GM21515 (cell line): ENCODE results near the gene MOSPD3.
A peak's percentile ranks its signal among the peaks of the same experiment; 100 is the strongest.

Source experiments
- ATAC-seq: cut with Tn5 transposase; IDR thresholded peaks from one replicate; pipeline ENCODE4 v1.9.1; 2021; ENCODE audit not compliant: unreplicated experiment

The MOSPD3 gene

DNA sequence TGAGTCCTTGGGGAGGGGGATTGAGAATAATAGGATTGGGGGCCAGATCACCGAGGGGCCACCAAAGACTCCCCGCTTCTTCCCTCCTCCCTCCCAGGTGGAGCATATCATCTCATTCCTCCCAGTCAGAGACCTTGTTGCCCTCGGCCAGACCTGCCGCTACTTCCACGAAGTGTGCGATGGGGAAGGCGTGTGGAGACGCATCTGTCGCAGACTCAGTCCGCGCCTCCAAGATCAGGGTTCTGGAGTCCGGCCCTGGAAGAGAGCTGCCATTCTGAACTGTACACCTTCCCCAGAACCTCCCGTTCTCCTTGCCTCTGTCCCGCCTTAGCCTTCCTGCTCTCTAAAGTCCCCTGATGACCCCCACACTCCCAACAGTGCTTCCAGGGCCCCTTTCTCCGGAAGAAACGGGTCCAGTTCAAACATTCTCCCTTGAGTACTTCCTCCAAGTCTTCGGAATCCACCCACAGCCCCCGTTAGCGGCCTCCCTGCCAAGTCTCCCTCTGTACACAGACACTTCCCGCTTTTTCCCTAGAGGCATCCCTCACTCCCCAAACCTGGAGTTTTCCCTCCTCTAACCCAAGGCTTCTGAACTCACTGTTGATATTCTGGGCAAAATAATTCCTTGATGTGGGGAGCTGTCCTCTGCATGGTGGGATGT is 22.1 kb upstream of the MOSPD3 start:
- no peak for ATAC-seq

DNA sequence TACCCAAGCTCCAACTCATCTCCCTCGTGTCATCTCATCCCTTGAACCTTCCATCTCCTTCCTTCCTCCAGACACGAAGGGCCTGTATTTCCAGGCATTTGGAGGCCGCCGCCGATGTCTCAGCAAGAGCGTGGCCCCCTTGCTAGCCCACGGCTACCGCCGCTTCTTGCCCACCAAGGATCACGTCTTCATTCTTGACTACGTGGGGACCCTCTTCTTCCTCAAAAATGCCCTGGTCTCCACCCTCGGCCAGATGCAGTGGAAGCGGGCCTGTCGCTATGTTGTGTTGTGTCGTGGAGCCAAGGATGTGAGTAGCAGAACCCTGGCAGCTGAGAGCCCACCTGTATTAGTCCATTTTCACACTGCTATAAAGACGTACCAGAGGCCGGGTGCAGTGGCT is 20.7 kb upstream of the MOSPD3 start:
- no peak for ATAC-seq

DNA sequence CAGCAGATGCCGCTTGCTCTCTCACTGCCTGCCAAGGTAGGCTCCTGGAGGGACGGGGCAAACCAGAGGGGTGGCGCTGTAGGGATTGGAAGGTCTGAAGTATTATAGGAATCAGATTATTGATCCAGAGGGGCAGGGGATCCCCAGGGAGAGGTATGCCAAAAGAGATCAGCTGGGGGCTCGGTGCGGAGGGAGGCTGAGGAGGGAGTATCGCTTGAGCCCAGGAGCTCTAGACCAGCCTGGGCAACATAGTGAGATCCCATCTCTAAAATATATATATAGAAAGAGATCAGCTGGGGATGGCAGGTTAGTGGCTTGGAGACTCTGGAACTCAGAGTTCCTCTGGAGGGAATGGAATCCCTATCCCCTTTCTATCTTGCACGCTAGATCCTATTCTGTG is 17.2 kb upstream of the MOSPD3 start:
- ATAC-seq, result no peak

DNA sequence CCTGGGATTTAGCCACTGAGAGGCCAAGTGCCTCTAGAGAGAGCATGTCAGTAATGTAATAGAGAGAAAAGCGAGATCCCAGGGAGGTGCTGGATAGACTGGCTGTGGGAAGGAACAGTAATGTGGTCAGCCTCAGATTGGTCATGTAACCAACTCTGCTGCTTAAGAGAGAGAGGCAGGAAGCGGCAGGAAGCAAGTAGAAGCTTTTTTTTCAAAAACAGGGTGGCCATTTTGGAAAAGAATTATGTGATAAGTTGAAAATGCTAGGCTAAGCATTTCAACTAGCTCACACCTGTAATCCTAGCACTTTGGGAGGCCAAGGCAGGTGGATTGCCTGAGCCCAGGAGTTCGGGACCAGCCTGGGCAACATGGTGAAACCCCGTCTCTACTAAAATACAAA is 13.9 kb upstream of the MOSPD3 start:
- ATAC-seq, result no peak

DNA sequence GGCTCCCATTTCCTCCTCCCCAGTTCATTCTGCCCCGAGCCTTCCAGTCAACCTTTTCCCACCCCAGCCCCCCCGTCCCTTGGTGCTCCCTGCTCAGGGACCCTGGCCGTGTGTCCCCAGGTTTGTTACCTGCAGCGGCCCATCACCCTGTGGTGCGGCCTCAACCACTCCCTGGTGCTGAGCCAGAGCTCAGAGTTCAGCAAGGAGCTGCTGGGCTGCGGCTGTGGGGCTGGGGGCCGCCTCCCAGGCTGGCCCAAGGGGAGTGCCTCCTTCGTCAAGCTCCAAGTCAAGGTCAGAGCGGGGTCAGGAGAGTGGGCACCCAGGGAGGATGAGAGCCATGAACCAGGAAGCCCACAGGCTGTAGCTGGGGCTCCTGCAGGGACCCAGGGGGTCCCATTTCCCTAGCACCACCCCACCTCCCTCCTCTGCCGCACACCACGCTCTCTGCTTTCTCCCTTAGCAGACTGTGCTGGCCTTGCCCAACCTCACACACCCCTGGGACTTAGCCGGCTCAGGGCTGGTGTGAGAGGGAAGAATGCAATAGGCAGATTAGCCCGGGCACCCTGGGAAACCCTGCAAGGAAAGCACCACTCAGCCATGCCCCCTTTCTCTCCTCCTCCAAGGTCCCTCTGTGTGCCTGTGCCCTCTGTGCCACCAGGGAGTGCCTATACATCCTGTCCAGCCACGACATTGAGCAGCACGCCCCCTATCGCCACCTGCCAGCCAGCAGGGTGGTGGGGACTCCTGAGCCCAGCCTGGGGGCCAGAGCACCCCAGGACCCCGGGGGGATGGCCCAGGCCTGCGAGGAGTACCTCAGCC is 12.2 kb upstream of the MOSPD3 start:
- no peak for ATAC-seq

DNA sequence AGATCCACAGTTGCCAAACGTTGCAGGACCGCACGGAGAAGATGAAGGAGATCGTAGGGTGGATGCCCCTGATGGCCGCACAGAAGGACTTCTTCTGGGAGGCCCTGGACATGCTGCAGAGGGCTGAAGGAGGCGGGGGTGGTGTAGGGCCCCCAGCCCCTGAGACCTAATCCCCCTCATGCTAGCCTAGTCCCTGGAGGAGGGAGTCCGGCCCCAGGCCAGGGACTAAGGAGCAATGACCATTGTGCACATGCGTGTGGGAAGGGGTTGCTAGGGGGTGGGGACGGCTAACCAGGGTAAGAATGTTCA is 11.7 kb upstream of the MOSPD3 start:
- ATAC-seq, result no peak

DNA sequence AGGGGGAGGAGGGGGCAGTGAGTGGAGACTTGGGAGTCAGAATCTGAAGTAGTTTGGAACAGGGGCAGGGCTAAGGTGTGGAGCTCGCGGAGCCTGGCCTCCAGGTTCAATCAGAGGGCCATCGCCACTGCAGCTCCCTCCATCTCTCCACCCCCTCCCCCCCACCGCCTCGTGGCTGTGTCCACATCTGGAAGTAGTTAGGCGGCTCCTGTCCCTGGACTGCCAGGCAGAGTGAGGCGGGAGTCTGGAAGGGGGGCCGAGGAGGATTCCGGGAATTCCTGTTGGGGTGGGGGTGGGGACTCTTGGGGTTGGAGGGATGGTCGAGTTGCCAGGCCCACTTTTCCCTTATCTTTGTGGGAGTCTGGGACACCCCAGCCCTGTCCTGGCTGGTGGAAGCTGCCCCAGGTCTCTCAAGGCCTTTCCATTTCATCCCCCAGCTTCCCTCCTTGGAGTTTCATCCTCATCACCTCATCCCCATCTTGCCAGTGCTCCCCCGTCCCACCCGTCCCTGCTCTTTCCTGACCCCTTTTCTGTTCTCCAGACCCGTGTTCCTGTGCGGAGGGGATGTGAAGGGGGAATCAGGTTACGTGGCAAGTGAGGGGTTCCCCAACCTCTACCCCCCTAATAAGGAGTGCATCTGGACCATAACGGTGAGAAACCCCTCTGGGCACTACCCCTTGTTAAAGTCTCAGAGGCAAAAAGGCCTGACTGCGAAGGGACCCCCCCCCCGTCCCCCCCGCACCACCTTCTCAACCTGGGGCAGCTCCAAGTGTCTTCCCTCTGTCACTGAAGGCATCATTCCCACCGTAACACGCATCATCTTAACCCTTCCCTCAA is 9.2 kb upstream of the MOSPD3 start:
- ATAC-seq, result no peak

DNA sequence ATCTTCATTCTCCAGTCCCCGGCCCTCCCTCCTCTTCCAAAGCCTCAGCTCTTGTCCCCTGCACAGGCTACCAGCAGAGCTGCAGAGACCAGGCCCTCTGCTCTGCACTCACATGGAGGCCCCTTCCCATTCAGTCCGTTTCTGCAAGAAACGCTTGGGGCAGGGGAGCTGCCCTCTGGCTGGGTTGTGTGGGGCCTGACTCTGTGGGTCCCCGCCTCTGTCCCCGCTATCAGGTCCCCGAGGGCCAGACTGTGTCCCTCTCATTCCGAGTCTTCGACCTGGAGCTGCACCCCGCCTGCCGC is 8.7 kb upstream of the MOSPD3 start:
- ATAC-seq, result no peak

DNA sequence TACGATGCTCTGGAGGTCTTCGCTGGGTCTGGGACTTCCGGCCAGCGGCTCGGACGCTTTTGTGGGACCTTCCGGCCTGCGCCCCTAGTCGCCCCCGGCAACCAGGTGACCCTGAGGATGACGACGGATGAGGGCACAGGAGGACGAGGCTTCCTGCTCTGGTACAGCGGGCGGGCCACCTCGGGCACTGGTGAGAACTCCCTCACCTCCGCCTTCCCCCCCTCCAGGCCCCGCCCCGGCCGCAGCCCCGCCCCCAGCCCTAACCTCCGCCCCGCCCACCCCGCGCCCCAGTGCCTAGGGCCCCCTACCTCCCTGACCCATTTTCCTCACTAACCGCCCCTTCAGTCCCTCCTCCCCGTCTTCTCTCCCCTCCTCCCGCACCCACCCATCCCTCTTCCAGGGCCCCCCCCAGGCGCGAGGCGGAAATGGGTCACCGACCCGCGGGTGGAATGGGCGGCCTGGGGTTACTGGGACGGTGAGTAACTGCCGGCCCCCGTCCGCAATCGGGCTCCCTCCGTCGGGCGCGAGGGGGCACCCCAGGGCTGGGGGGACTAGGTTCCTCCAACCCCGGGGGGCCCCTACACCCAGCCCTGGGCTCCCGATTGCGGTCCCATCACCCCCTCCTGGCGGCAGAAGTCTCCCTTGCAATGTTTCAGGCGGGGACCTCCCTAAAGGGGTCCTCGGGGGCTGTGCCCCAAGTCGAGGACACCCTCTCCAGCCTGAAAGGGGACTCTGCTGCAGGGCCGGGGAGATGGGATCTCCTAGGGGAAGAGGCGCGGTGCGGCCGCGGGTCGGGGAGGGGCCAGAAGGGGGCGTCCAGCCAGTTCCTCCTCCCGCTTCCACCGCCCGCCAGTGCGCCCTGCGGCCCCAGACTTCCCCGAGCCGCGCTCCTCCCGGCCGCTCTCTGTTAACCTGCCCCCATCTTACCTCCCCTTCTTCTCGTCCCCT is 8.0 kb upstream of the MOSPD3 start:
- no peak for ATAC-seq

DNA sequence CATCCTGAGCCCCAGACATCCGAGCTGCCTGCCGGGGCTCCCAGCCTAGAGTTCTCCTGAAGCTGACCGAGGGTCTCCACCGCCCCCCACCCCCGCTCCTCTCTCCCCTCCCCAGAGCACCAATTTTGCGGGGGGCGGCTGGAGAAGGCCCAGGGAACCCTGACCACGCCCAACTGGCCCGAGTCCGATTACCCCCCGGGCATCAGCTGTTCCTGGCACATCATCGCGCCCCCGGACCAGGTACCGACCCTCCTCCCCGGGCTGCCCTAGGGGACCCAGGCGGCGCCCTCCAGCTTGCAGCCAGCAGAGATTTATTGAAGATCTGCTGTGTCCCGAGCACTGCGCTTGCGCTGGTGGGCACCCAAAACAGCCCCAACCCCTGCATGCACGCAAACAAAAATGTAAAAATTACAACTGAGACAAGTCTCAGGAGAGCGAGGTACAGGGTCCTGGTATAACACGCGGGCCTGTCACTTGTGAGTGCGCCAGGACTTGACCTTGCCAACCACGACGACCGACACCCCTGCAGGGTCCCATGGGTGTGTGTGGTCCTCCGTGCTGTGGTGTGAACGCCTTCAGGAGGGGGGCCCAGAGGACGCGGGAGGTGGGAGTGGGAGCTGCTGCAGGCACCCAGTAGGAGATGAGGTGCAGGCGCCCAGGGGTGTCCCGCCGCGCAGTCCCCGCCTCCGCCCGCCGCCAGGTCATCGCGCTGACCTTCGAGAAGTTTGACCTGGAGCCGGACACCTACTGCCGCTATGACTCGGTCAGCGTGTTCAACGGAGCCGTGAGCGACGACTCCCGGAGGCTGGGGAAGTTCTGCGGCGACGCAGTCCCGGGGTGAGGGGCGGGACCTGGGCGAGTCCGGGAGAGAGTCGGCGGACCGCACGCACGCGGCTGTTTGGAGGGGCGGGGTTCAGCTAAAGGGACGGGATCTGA is 7.1 kb upstream of the MOSPD3 start:
- no peak for ATAC-seq

DNA sequence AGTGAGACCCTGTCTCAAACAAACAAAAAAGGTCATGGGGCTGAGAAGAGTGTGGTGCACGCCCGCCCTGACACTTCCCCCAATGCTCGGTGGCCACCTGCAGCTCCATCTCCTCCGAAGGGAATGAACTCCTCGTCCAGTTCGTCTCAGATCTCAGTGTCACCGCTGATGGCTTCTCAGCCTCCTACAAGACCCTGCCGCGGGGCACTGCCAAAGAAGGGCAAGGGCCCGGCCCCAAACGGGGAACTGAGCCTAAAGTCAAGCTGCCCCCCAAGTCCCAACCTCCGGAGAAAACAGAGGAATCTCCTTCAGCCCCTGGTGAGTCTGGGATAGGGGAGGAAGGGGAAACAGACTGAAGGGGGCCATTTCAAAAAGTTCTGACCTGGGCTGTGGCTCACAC is 6.0 kb upstream of the MOSPD3 start:
- no peak for ATAC-seq

DNA sequence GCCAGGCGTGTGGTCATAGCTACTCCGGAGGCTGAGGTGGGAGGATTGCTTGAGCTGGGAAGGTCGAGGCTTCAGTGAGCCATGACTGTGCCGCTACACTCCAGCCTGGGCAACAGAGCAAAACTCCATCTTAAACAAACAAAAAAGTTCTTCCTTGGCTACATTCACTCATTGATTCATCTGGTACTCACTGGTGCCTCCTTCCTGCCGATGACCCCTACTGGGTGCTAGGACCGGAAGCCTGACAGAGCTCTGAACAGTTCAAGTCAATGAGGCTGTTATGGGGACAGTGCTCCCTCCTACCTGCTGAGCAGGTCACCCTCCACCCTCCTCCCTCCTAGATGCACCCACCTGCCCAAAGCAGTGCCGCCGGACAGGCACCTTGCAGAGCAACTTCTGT is 5.2 kb upstream of the MOSPD3 start:
- no peak for ATAC-seq

DNA sequence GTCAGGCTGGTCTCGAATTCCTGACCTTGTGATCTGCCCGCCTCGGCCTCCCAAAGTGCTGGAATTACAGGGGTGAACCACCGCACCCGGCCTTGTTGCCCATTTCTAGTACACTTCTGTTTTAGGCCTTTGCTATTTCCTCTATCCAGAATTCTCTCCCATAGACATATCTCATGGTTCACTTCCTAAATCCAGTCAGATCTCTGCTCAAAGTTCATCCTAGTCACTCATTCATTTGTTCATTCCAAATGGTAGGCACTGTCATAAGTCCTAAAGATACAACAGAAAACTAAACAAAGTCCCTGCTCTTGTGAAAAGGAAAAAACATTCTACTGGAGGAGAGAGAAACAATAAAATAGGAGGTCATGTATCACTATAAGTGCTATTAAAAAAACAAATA is 2.4 kb upstream of the MOSPD3 start:
- no peak for ATAC-seq

DNA sequence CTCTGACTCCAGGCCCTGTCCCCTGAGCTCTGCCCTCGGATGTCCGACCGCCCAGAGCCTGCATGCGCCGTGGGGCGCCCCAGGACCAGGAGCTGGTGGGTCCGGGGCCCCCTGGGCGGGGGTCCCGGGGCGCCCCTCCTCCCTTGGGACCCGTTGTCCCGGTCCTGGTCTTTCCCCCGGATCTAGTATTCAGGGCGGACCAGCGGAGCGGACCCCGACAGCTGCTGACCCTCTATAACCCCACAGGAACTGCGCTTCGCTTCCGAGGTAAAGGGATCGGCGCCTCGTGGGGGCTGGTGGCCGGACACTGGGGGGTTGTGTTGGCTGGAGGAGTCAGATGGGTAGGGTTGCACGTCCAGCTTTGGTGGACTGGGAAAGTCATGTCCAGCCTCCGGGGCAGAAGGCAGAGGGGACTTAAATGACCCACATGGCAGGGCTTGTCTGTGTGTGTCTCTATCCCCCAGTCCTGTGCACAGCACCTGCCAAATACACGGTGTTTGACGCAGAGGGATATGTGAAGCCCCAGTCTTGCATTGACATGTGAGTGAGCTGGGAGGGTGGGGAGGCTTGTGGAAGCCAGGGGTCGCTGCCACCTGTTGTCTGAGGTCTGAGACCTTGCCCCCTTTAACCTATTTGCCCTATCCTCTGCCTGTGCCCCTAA is 520 bp downstream of the MOSPD3 start:
- ATAC-seq, result peak; percentile 3

DNA sequence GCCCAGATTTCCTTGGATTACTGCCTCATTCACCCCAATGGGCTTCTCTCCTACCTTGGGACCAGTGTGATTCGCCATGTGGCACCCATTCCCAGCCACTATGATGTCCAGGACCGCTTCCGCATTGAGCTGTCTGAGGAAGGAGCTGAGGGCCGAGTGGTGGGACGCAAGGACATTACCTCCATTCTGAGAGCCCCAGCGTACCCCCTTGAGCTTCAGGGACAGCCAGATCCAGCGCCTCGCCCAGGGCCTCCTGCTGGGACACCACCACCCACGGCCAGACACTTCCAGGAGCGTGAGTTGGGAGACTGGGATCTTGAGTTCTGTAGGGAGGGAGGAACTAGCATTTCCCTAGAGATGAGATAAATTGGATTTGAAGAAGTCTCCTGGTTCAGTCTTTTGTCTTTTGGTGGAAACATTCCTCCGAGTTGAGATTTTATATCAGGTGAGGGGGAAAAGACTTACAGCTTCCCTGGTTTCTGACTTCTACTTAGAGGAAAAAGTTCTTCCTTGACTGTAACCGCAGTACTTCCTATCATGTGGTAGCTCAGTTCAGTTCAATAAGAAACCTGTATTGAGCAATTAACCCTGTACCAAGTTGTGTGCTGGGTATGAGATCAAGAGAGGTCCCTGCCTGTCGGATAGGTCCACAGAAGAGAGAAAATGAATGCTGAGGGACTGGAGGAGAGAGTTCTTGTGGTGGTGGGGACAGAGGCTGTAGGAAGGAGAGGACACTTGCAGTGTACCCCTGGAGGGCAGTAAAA is 1.3 kb downstream of the MOSPD3 start:
- ATAC-seq, result no peak

DNA sequence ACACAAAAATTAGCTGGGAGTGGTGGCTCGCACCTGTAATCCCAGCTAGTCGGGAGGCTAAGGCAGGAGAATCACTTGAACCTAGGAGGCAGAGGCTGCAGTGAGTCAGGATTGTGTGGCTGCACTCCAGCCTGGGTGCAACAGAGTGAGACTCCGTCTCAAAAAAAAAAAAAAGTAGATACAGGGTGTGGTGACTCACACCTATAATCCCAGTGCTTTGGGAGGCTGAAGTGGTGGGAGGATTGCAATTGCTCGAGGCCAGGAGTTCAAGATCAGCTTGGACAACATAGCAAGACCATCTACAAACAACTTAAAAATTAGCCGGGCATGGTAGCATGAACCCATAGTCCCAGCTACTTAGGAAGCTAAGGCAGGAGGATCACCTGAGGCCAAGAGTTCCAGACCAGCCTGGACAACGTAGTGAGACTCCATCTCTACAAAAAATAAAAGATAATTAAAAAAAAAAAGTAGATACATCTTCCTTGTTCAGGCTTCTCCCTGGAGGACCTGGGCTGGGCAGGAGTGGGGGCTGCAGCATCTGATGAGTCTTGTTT is 2.0 kb downstream of the MOSPD3 start:
- ATAC-seq, result no peak

DNA sequence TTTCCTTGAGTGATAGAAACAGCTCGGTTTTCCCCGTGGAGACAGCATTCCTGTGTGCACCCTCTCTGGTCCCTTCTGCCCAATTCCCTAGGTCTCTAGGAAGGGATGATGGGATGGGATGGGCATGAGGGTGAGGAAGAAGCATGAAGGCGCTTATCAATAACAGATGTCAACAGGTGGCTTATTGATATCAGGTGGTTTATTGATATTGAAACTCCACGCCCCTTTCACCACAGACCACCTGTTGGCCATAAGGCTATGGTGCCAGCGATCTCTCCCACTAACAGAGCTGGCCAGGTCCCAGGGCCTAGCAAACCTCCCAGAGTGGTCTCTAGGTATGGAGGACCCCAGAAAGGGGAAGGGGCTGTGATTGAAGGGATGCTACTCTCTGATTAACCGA is 7.9 kb downstream of the MOSPD3 start:
- no peak for ATAC-seq

DNA sequence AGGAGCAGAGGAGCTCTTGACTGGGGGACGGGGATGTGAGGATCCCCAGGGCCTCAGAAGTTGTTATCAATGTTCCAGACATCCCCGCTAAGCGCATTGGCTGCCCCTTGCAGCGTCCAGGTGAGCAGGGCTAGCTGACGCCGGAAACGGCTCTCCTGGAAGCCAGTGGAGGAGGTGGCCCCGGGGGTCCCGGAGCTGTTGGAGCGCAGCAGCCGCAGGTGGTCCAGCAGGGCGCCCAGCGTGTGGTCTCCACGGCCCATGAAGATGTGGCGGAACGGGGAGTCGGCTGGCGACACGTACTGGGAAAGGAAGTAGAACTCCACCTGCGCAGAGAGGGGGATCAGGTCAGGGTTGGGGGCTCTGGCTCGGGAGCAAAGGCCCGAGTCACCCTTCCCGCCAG is 8.5 kb downstream of the MOSPD3 start:
- no peak for ATAC-seq

DNA sequence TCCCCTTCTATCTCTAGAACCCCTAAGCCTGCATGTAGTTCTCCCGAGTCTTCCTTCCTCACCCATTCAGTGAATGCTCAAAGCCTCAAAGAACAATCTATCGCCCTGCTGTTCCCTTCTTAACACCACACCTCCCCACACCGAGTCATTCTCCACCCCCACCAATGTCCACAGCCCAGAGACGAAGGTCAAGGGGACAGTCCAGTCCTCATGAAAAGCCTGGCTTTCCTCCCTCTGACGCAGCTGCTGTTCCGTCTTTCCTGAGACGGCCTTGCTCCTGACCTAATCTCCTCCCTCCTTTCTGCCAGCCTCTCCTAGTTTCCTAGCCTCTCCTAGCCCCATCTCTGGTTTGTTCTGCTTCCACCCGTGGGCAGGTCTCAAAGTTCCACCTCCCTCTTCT is 9.2 kb downstream of the MOSPD3 start:
- ATAC-seq, result no peak
